ENCODE measurements around the gene RNASET2.

GRCh38 chr6:166938150-166938549 lies 18.2 kb downstream of the RNASET2 start:
- TF ChIP-seq POLR2A (IDR thresholded peaks at IDR 0.05), result no peak
- TF ChIP-seq CTCF (IDR thresholded peaks at IDR 0.05), result no peak
- no peak for TF ChIP-seq EP300 (IDR thresholded peaks at IDR 0.05; ENCODE audit: low read depth)
- no peak for TF ChIP-seq POLR2AphosphoS5 (IDR thresholded peaks at IDR 0.05)
